Amygdala (tissue), 56 donors: ENCODE results near the gene SFMBT1.

ENCODE experiments used
- DNase-seq, 56 donors: peaks; one replicate each; lab custom pipeline; 2025; lab: John Stamatoyannopoulos, UW

The SFMBT1 gene

GRCh38 chr3:52931889-52932288, 114.0 kb downstream of the SFMBT1 start:
- no peak for DNase-seq

GRCh38 chr3:52931328-52931727, 114.5 kb downstream of the SFMBT1 start:
- DNase-seq: no peak

GRCh38 chr3:52930748-52931147, 115.1 kb downstream of the SFMBT1 start:
- no peak for DNase-seq

GRCh38 chr3:52926554-52926953, 119.3 kb downstream of the SFMBT1 start:
- no peak for DNase-seq

GRCh38 chr3:52925405-52926313, 120.2 kb downstream of the SFMBT1 start:
- no peak for DNase-seq

- DNase-seq: no peak
These were observed 121.9 kb downstream of the SFMBT1 start for GRCh38 chr3:52923963-52924362.

- DNase-seq: peak in 1 of 56 donors; percentile 9
These were observed 125.0 kb downstream of the SFMBT1 start for GRCh38 chr3:52920841-52921240.

GRCh38 chr3:52917044-52917443, 128.8 kb downstream of the SFMBT1 start:
- no peak for DNase-seq

- no peak for DNase-seq
These were observed 130.6 kb downstream of the SFMBT1 start for GRCh38 chr3:52915294-52915693.

- no peak for DNase-seq
These were observed 132.8 kb downstream of the SFMBT1 start for GRCh38 chr3:52912885-52913731.

GRCh38 chr3:52910823-52911222, 135.1 kb downstream of the SFMBT1 start:
- no peak for DNase-seq

- DNase-seq: no peak
These were observed 138.4 kb downstream of the SFMBT1 start for GRCh38 chr3:52907497-52907896.

GRCh38 chr3:52904552-52904951, 141.3 kb downstream of the SFMBT1 start:
- DNase-seq: no peak

- DNase-seq: no peak
These were observed 141.9 kb downstream of the SFMBT1 start for GRCh38 chr3:52904000-52904399.

GRCh38 chr3:52897130-52898122, 148.4 kb downstream of the SFMBT1 start, which contains the start of gene STIMATE:
Gene STIMATE, minus strand, starts transcription at chr3:52897548. Its CDS starts 98 bp downstream, at chr3:52897450.
- peak in 54 of 56 donors; percentile 15 to 91 (median 72) for DNase-seq

GRCh38 chr3:52896613-52897012, 149.3 kb downstream of the SFMBT1 start:
- DNase-seq: no peak

GRCh38 chr3:52896151-52896550, 149.7 kb downstream of the SFMBT1 start:
- no peak for DNase-seq

GRCh38 chr3:52895418-52895817, 150.5 kb downstream of the SFMBT1 start:
- no peak for DNase-seq

GRCh38 chr3:52894756-52895155, 151.1 kb downstream of the SFMBT1 start:
- no peak for DNase-seq

- DNase-seq: peak in 2 of 56 donors; percentile 16 to 30
These were observed 152.2 kb downstream of the SFMBT1 start for GRCh38 chr3:52893723-52894122.
